Measurements from ENCODE around the gene FHIT.
"Not testable (repeated sequence)": the region's sequence is repeated elsewhere in the genome, so short reads cannot be mapped to it uniquely, and the experiment has no call there.

DNA sequence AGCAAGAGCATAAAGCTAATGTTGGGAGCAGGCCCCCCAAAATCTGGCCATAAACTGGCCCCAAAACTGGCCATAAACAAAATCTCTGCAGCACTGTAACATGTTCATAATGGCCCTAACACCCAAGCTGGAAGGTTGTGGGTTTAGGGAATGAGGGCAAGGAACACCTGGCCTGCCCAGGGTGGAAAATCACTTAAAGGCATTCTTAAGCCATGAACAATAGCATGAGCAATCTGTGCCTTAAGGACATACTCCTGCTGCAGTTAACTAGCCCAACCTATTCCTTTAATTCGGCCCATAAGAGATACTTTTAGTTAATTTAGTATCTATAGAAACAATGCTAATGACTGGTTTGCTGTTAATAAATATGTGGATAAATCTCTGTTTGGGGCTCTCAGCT is 264.1 kb downstream of the FHIT start:
- not testable (repeated sequence) for TF ChIP-seq POLR2A, CTCF (IDR thresholded peaks at IDR 0.05)
